Activated T-cell treated with anti-CD3 and anti-CD28 coated beads for 4 hours (primary cell): ENCODE data around the gene ATP6V0D1.

Experiments
- DNase-seq: peaks from one replicate; pipeline ENCODE4 v3.0.0-alpha.2; 2020

Gene ATP6V0D1

GRCh38 chr16:67388591-67388990, 92.4 kb downstream of the ATP6V0D1 start:
- no peak for DNase-seq

GRCh38 chr16:67388191-67388590, 92.8 kb downstream of the ATP6V0D1 start:
- DNase-seq = no peak
